H9 (cell line): Measurements from ENCODE around the gene DOCK9. TPM values are rescaled to one million over a fixed set of nuclear protein-coding genes. Genes with fewer than 3 reads are reported as not detected.

Source experiments
- DNase-seq: peaks from one replicate; pipeline ENCODE4 v3.0.0-alpha.2; 2017
- H2AFZ ChIP-seq: one replicate; pipeline ENCODE4 v1.6.1; 2013; ENCODE audit warnings: mild to moderate bottlenecking, low read length, control low read depth, moderate library complexity
- H2AK5ac ChIP-seq: 2 replicates; pipeline ENCODE4 v1.6.1; 2013; ENCODE audit warnings: low read length, control low read depth, mixed read lengths; ENCODE audit not compliant: insufficient read length
- H2BK120ac ChIP-seq: one replicate; pipeline ENCODE4 v1.6.1; 2013; ENCODE audit warnings: low read depth, mild to moderate bottlenecking, low read length, control low read depth, inconsistent platforms; ENCODE audit not compliant: poor library complexity, severe bottlenecking
- H2BK12ac ChIP-seq: 2 replicates; pipeline ENCODE4 v1.6.1; 2013; ENCODE audit warnings: low read length, control low read depth, mixed read lengths, low read depth; ENCODE audit not compliant: insufficient read length
- H2BK15ac ChIP-seq: 2 replicates; pipeline ENCODE4 v1.6.1; 2013; ENCODE audit warnings: low read depth, low read length, control low read depth
- H2BK20ac ChIP-seq: one replicate; pipeline ENCODE4 v1.6.1; 2013; ENCODE audit warnings: low read depth, mild to moderate bottlenecking, low read length, control low read depth, inconsistent platforms; ENCODE audit not compliant: poor library complexity, severe bottlenecking
- H2BK5ac ChIP-seq: 2 replicates; pipeline ENCODE4 v1.6.1; 2013; ENCODE audit warnings: low read length, control low read depth, mixed read lengths; ENCODE audit not compliant: insufficient read length
- H3K14ac ChIP-seq: 2 replicates; pipeline ENCODE4 v1.6.1; 2013; ENCODE audit warnings: low read length, control low read depth; ENCODE audit not compliant: insufficient read depth
- H3K18ac ChIP-seq: 2 replicates; pipeline ENCODE4 v1.6.1; 2013; ENCODE audit warnings: low read depth, mild to moderate bottlenecking, mixed read lengths, low read length, control low read depth; ENCODE audit not compliant: insufficient read length
- H3K23ac ChIP-seq: 2 replicates; pipeline ENCODE4 v1.6.1; 2013; ENCODE audit warnings: low read length, control low read depth, mixed read lengths, low read depth; ENCODE audit not compliant: insufficient read length
- H3K23me2 ChIP-seq: 2 replicates; pipeline ENCODE4 v1.6.1; 2013; ENCODE audit warnings: low read depth, mild to moderate bottlenecking, mixed read lengths, low read length, control low read depth; ENCODE audit not compliant: insufficient read length, poor library complexity, severe bottlenecking
- H3K27ac ChIP-seq: 2 replicates; pipeline ENCODE4 v1.5.1; 2013; ENCODE audit warnings: low read length, control low read depth, mixed read lengths, low read depth; ENCODE audit not compliant: insufficient read length
- H3K27me3 ChIP-seq: 2 replicates; pipeline ENCODE4 v1.6.1; 2013; ENCODE audit warnings: low read length, control low read depth, inconsistent platforms; ENCODE audit not compliant: insufficient read depth
- H3K4ac ChIP-seq: 2 replicates; pipeline ENCODE4 v1.6.1; 2013; ENCODE audit warnings: low read depth, mild to moderate bottlenecking, control low read depth, inconsistent platforms, low read length, moderate library complexity
- H3K4me1 ChIP-seq: 2 replicates; pipeline ENCODE4 v1.6.1; 2013; ENCODE audit warnings: low read length, control low read depth, inconsistent platforms; ENCODE audit not compliant: insufficient read depth
- H3K4me2 ChIP-seq: 2 replicates; pipeline ENCODE4 v1.6.1; 2013; ENCODE audit warnings: low read length, control low read depth, mixed read lengths; ENCODE audit not compliant: insufficient read length, insufficient read depth
- H3K56ac ChIP-seq: 2 replicates; pipeline ENCODE4 v1.6.1; 2013; ENCODE audit warnings: low read depth, mild to moderate bottlenecking, mixed read lengths, low read length, control low read depth; ENCODE audit not compliant: insufficient read length
- H3K79me1 ChIP-seq: 2 replicates; pipeline ENCODE4 v1.6.1; 2013; ENCODE audit warnings: low read depth, mild to moderate bottlenecking, moderate library complexity, low read length, control low read depth, inconsistent platforms; ENCODE audit not compliant: insufficient read depth, poor library complexity, severe bottlenecking
- H3K79me2 ChIP-seq: 2 replicates; pipeline ENCODE4 v1.6.1; 2013; ENCODE audit warnings: low read length, control low read depth, inconsistent platforms; ENCODE audit not compliant: insufficient read depth
- H3K9ac ChIP-seq: 2 replicates; pipeline ENCODE4 v1.6.1; 2013; ENCODE audit warnings: low read length, control low read depth, mixed read lengths; ENCODE audit not compliant: insufficient read length; ENCODE audit errors: extremely low read depth
- H3K9me3 ChIP-seq: one replicate; pipeline ENCODE4 v1.6.1; 2013; ENCODE audit warnings: low read depth, low read length, inconsistent platforms; ENCODE audit not compliant: control insufficient read depth
- H3T11ph ChIP-seq: one replicate; pipeline ENCODE4 v1.6.1; 2013; ENCODE audit warnings: mild to moderate bottlenecking, low read length, control low read depth, inconsistent platforms
- H4K20me1 ChIP-seq: one replicate; pipeline ENCODE4 v1.6.1; 2013; ENCODE audit not compliant: control insufficient read depth, insufficient read length, insufficient read depth
- H4K5ac ChIP-seq: 2 replicates; pipeline ENCODE4 v1.6.1; 2013; ENCODE audit warnings: low read depth, mild to moderate bottlenecking, mixed read lengths, low read length, control low read depth; ENCODE audit not compliant: insufficient read length
- H4K8ac ChIP-seq: replicated peaks from 2 replicates; pipeline ENCODE4 v1.6.1; 2013; ENCODE audit warnings: low read length, control low read depth, mixed read lengths, low read depth; ENCODE audit not compliant: insufficient read length
- H4K91ac ChIP-seq: 2 replicates; pipeline ENCODE4 v1.6.1; 2013; ENCODE audit warnings: low read depth, mild to moderate bottlenecking, moderate library complexity, mixed read lengths, low read length, control low read depth; ENCODE audit not compliant: insufficient read length
- H3K27ac Mint-ChIP-seq, 3 experiments: 2 replicates in 2 of 3; 3 replicates in 1 of 3; pipeline ENCODE4 v1.8.0; 2020 to 2021; ENCODE audit warnings: mixed read lengths in 3 of 3, mild to moderate bottlenecking in 1 of 3, moderate library complexity in 1 of 3
- H3K27me3 Mint-ChIP-seq: 2 replicates; pipeline ENCODE4 v1.8.0; 2021; ENCODE audit warnings: low read depth, mild to moderate bottlenecking, moderate library complexity, mixed read lengths
- H3K36me3 Mint-ChIP-seq, 3 experiments: 2 replicates in 2 of 3; 3 replicates in 1 of 3; pipeline ENCODE4 v1.8.0; 2020 to 2021; ENCODE audit warnings: low read depth in 3 of 3, mixed read lengths in 3 of 3; ENCODE audit not compliant: insufficient read depth in 1 of 3
- H3K4me1 Mint-ChIP-seq, 2 experiments: 2 replicates each; pipeline ENCODE4 v1.8.0; 2020; ENCODE audit warnings: mixed read lengths in 2 of 2
- H3K4me3 Mint-ChIP-seq, 2 experiments: 2 replicates in 1 of 2; 3 replicates in 1 of 2; pipeline ENCODE4 v1.8.0; 2020 to 2021; ENCODE audit warnings: mild to moderate bottlenecking in 2 of 2, mixed read lengths in 2 of 2, moderate library complexity in 1 of 2
- H3K9me3 Mint-ChIP-seq, 2 experiments: 2 replicates in 1 of 2; 3 replicates in 1 of 2; pipeline ENCODE4 v1.8.0; 2020; ENCODE audit warnings: mild to moderate bottlenecking in 2 of 2, mixed read lengths in 2 of 2, moderate library complexity in 1 of 2
- WGBS: extraction: QIAGEN DNeasy Blood & Tissue Kit; methylation state at CpG from one replicate; pipeline ENCODE4 v1.1.7; 2013; ENCODE audit warnings: missing lambda C conversion rate, low lambda C conversion rate, mixed read lengths; ENCODE audit not compliant: insufficient read length; ENCODE audit errors: extremely low coverage; 5-methylcytosine and 5-hydroxymethylcytosine counted together
- total RNA-seq: library from RNA; stranded (reverse); gene quantifications from 2 replicates; pipeline ENCODE4 v1.2.1, GENCODE V29; 2021
- TF ChIP-seq, protein P1 (sequence below): fragments of 200-600 bp; sonication (generic); conservative IDR thresholded peaks from 3 replicates; pipeline ENCODE4 v1.8.0; 2021; ENCODE audit warnings: antibody characterized with exemption, mild to moderate bottlenecking

The DOCK9 gene
- total RNA-seq, 1 experiment from 2014 or later = 23.0 TPM

- H3K23ac ChIP-seq = no peak overlapping the region
Observed at GRCh38 chr13:98783856-98784478, 193.9 kb downstream of the DOCK9 start.

More at GRCh38 chr13:98783856-98784478, 193.9 kb downstream of the DOCK9 start:
- Mint-ChIP-seq H3K4me1 (peaks cover 4 to 9% of the 10 kb centered on the region in 2 experiments; a peak in 2 of 4 replicates), H3K36me3 (no peaks in the 10 kb centered on the region; a peak in 1 of 7 replicates), H3K9me3 (peaks cover 0 to 2% of the 10 kb centered on the region in 2 experiments; a peak in 1 of 5 replicates), H3K4me3 (no peak overlapping the region), H3K27me3 (no peaks in the 10 kb centered on the region; the same call in 1 of the 2 replicates), H3K27ac (no peak overlapping the region)
- no peak for DNase-seq
- H3K18ac ChIP-seq = no peak overlapping the region
- no peaks in the 10 kb centered on the region for H3K23me2 ChIP-seq
- H3K27me3 ChIP-seq = no peaks in the 10 kb centered on the region
- no peak overlapping the region for H2BK20ac ChIP-seq
- no peak overlapping the region for H2AFZ ChIP-seq
- H4K8ac ChIP-seq = no peak overlapping the region
- H3K27ac ChIP-seq = no peak overlapping the region
- H3K14ac ChIP-seq = no peak overlapping the region
- no peak overlapping the region for H3K56ac ChIP-seq
- H2BK5ac ChIP-seq = no peak overlapping the region
- no peak overlapping the region for H3K4ac ChIP-seq
- no peaks in the 10 kb centered on the region; the same call in 1 of the 2 replicates for H3K4me1 ChIP-seq
- WGBS = no CpG with 5 or more reads among the region's 12 CpGs
- H2AK5ac ChIP-seq = no peak overlapping the region
- no peaks in the 10 kb centered on the region for H3K9me3 ChIP-seq
- no peak overlapping the region for H3K9ac ChIP-seq
- no peaks in the 10 kb centered on the region for H4K20me1 ChIP-seq
- TF ChIP-seq, protein P1, sequence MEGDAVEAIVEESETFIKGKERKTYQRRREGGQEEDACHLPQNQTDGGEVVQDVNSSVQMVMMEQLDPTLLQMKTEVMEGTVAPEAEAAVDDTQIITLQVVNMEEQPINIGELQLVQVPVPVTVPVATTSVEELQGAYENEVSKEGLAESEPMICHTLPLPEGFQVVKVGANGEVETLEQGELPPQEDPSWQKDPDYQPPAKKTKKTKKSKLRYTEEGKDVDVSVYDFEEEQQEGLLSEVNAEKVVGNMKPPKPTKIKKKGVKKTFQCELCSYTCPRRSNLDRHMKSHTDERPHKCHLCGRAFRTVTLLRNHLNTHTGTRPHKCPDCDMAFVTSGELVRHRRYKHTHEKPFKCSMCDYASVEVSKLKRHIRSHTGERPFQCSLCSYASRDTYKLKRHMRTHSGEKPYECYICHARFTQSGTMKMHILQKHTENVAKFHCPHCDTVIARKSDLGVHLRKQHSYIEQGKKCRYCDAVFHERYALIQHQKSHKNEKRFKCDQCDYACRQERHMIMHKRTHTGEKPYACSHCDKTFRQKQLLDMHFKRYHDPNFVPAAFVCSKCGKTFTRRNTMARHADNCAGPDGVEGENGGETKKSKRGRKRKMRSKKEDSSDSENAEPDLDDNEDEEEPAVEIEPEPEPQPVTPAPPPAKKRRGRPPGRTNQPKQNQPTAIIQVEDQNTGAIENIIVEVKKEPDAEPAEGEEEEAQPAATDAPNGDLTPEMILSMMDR = no peak
- H2BK15ac ChIP-seq = no peak overlapping the region
- no peak overlapping the region for H4K91ac ChIP-seq
- H3K4me2 ChIP-seq = no peak overlapping the region
- H3K79me1 ChIP-seq = no peaks in the 10 kb centered on the region
- H4K5ac ChIP-seq = no peak overlapping the region
- no peak overlapping the region for H2BK12ac ChIP-seq
- H3T11ph ChIP-seq = no peak overlapping the region
- 0 out of 2 replicates have a peak, but pooled peaks cover 1% of the 10 kb centered on the region for H3K79me2 ChIP-seq
- no peak overlapping the region for H2BK120ac ChIP-seq
